Caco-2 (cell line): Measurements from ENCODE around the gene BCO1. TPM values are rescaled to one million over a fixed set of nuclear protein-coding genes. Genes with fewer than 3 reads are reported as not detected.

Experiments
- BruUV-seq: library from RNA; stranded (reverse); fragments of 400-500 nt; replicated peaks from 2 replicates; lab custom pipeline; 2021; lab: Mats Ljungman, UMichigan
- CTCF ChIA-PET: fragments of 300-600 bp; sonication (Branson Sonifier 250); formaldehyde crosslinking; loops from one replicate; lab custom pipeline; 2022; ENCODE audit warnings: antibody characterized with exemption; lab: Charles Lee
- POLR2A ChIA-PET: fragments of 300-600 bp; sonication (Branson Sonifier 250); formaldehyde crosslinking; loops from one replicate; lab custom pipeline; 2022; ENCODE audit warnings: antibody characterized with exemption; lab: Charles Lee
- DNase-seq, 2 experiments: peaks; one replicate each; pipeline versions ENCODE4 v3.0.0 to v3.0.0-alpha.2; 2020 to 2022
- H3K27me3 ChIP-seq: replicated peaks from 2 replicates; pipeline ENCODE4 v1.6.0; 2011; ENCODE audit warnings: low read length; ENCODE audit not compliant: control insufficient read depth, insufficient read depth
- H3K36me3 ChIP-seq: 2 replicates; pipeline ENCODE4 v1.5.1; 2011; ENCODE audit warnings: low read length; ENCODE audit not compliant: control insufficient read depth, insufficient read depth
- H3K4me1 ChIP-seq: fragments of 250-450 bp; sonication (Bioruptor Pico); 2 replicates; pipeline ENCODE4 v1.5.1; 2020; ENCODE audit warnings: mild to moderate bottlenecking
- H3K4me3 ChIP-seq: 2 replicates; pipeline ENCODE4 v1.5.1; 2011; ENCODE audit warnings: low read depth, mild to moderate bottlenecking, control low read depth, low read length
- H3K9me3 ChIP-seq: fragments of 250-450 bp; sonication (Bioruptor Pico); 2 replicates; pipeline ENCODE4 v1.5.1; 2020; ENCODE audit warnings: mild to moderate bottlenecking, moderate library complexity
- H3K27ac Mint-ChIP-seq: one replicate; pipeline ENCODE4 v1.8.0; 2022; ENCODE audit warnings: mixed read lengths; ENCODE audit not compliant: unreplicated experiment
- H3K27me3 Mint-ChIP-seq: one replicate; pipeline ENCODE4 v1.8.0; 2022; ENCODE audit warnings: mixed read lengths; ENCODE audit not compliant: insufficient read depth, unreplicated experiment
- H3K36me3 Mint-ChIP-seq: one replicate; pipeline ENCODE4 v1.8.0; 2022; ENCODE audit warnings: mild to moderate bottlenecking, mixed read lengths; ENCODE audit not compliant: insufficient read depth, unreplicated experiment
- H3K4me1 Mint-ChIP-seq: one replicate; pipeline ENCODE4 v1.8.0; 2022; ENCODE audit warnings: low read depth, mixed read lengths; ENCODE audit not compliant: unreplicated experiment
- H3K4me3 Mint-ChIP-seq: one replicate; pipeline ENCODE4 v1.8.0; 2022; ENCODE audit warnings: mild to moderate bottlenecking, moderate library complexity, mixed read lengths; ENCODE audit not compliant: unreplicated experiment
- H3K9me3 Mint-ChIP-seq: one replicate; pipeline ENCODE4 v1.8.0; 2022; ENCODE audit warnings: mixed read lengths; ENCODE audit not compliant: unreplicated experiment
- intact Hi-C: fragments of 100-400 bp; cut with micrococcal nuclease; formaldehyde crosslinking; loops from one replicate; pipeline ENCODE4 v1.10.0; 2022; ENCODE audit not compliant: unreplicated experiment
- total RNA-seq: library from RNA; stranded (reverse); gene quantifications from 2 replicates; pipeline ENCODE4 v1.2.3, GENCODE V29; 2022
- TF ChIP-seq, protein P1 (sequence below), 2 experiments: fragments of 200-600 bp in 1 of 2; IDR thresholded peaks; 1 replicate in 1 of 2; 2 replicates in 1 of 2; pipeline versions ENCODE4 v1.5.1 to v1.8.0; 2011 to 2022; ENCODE audit warnings: antibody characterized with exemption in 1 of 2, control low read depth in 1 of 2, inconsistent platforms in 1 of 2, low read depth in 1 of 2, low read length in 1 of 2, mild to moderate bottlenecking in 1 of 2, moderate library complexity in 1 of 2; ENCODE audit not compliant: insufficient read depth in 1 of 2, severe bottlenecking in 1 of 2, unreplicated experiment in 1 of 2

The BCO1 gene
- total RNA-seq, 1 experiment from 2014 or later = 0.91 TPM

DNA sequence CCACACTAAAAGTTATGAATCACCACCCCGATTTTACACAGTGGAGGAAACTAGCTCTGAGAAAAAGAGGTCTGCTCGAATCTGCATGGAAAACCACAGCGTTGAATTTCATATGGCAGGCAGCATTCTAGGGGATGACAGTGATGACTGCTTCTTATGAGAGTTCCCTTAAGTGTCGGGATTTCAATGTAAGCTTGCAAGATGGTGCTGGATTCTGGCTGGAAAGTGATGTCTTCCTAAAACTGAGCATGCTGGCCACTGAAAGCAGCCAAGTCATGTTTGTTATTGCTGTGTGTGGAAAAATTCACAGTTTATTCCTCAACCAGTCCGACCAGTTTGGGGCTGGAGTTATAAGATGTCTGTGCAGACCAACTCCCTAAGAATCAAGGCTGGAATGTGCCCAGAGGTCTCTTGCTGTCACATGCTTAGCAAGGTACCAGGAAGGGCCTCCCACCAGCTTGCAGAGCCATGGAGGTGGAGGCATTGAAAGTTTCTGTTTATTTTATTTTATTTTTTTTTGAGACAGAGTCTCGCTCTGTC is 39.1 kb downstream of the BCO1 start:
- CTCF ChIA-PET = interaction anchor here (0.5 to 1.1 kb wide), 3 partner anchors 40 to 242 kb away, joined by 3 to 6 read pairs (median 4); partner anchors contain the start of gene ATMIN
- intact Hi-C loops = loop anchor here (1.0 to 2.0 kb wide), 2 partner anchors 17 to 37 kb away; partner anchors contain the start of gene GAN

GRCh38 chr16:81278526-81278925 is 40.0 kb downstream of the BCO1 start:
- no peaks in the 10 kb centered on the region for H3K27me3 ChIP-seq
- H3K4me3 Mint-ChIP-seq = no peak overlapping the region

More for the DNA sequence above, 39.1 kb downstream of the BCO1 start:
- Histone ChIP-seq H3K36me3 (no peaks in the 10 kb centered on the region), H3K27me3 (no peaks in the 10 kb centered on the region), H3K4me3 (no peak overlapping the region), H3K4me1 (peaks cover 59% of the 10 kb centered on the region), H3K9me3 (no peaks in the 10 kb centered on the region)
- no peaks in the 10 kb centered on the region for H3K27me3 Mint-ChIP-seq
- DNase-seq = peak; percentile 87 to 92
- TF ChIP-seq, protein P1, sequence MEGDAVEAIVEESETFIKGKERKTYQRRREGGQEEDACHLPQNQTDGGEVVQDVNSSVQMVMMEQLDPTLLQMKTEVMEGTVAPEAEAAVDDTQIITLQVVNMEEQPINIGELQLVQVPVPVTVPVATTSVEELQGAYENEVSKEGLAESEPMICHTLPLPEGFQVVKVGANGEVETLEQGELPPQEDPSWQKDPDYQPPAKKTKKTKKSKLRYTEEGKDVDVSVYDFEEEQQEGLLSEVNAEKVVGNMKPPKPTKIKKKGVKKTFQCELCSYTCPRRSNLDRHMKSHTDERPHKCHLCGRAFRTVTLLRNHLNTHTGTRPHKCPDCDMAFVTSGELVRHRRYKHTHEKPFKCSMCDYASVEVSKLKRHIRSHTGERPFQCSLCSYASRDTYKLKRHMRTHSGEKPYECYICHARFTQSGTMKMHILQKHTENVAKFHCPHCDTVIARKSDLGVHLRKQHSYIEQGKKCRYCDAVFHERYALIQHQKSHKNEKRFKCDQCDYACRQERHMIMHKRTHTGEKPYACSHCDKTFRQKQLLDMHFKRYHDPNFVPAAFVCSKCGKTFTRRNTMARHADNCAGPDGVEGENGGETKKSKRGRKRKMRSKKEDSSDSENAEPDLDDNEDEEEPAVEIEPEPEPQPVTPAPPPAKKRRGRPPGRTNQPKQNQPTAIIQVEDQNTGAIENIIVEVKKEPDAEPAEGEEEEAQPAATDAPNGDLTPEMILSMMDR (IDR thresholded peaks at IDR 0.05; ENCODE audit: insufficient read depth in 1 of 2, low read depth in 1 of 2, low read length in 1 of 2, severe bottlenecking in 1 of 2, unreplicated experiment in 1 of 2) = no peak
- POLR2A ChIA-PET = interaction anchor here (0.6 to 1.6 kb wide), 2 partner anchors 36 to 140 kb away, joined by 4 to 5 read pairs; no protein-coding TSS in a partner anchor
- BruUV-seq = no TSS peak
- no peaks in the 10 kb centered on the region for H3K9me3 Mint-ChIP-seq
- H3K36me3 Mint-ChIP-seq = no peaks in the 10 kb centered on the region
- no peak overlapping the region for H3K4me3 Mint-ChIP-seq
- H3K4me1 Mint-ChIP-seq = peaks cover 37% of the 10 kb centered on the region
- H3K27ac Mint-ChIP-seq = peak overlapping the region; percentile 95

GRCh38 chr16:81279392-81279791 is 40.9 kb downstream of the BCO1 start:
- BruUV-seq = no TSS peak
- Mint-ChIP-seq H3K36me3 (no peaks in the 10 kb centered on the region), H3K4me1 (peaks cover 28% of the 10 kb centered on the region), H3K9me3 (no peaks in the 10 kb centered on the region), H3K4me3 (no peak overlapping the region), H3K27ac (no peak overlapping the region), H3K27me3 (no peaks in the 10 kb centered on the region)
- ChIA-PET POLR2A (no interaction called here), CTCF (no interaction called here)
- Histone ChIP-seq H3K36me3 (no peaks in the 10 kb centered on the region), H3K27me3 (no peaks in the 10 kb centered on the region), H3K4me1 (peaks cover 46% of the 10 kb centered on the region), H3K9me3 (no peaks in the 10 kb centered on the region), H3K4me3 (no peak overlapping the region)
- intact Hi-C loops = no loop called here
- DNase-seq = no peak
- TF ChIP-seq, protein P1 (IDR thresholded peaks at IDR 0.05; ENCODE audit: insufficient read depth in 1 of 2, low read depth in 1 of 2, low read length in 1 of 2, severe bottlenecking in 1 of 2, unreplicated experiment in 1 of 2) = no peak

More at GRCh38 chr16:81278526-81278925, 40.0 kb downstream of the BCO1 start:
- no TSS peak for BruUV-seq
- Histone ChIP-seq H3K36me3 (no peaks in the 10 kb centered on the region), H3K4me1 (peaks cover 55% of the 10 kb centered on the region), H3K4me3 (no peak overlapping the region), H3K9me3 (no peaks in the 10 kb centered on the region)
- CTCF ChIA-PET = no interaction called here
- POLR2A ChIA-PET = no interaction called here
- no peak for DNase-seq
- H3K27me3 Mint-ChIP-seq = no peaks in the 10 kb centered on the region
- no peaks in the 10 kb centered on the region for H3K36me3 Mint-ChIP-seq
- TF ChIP-seq, protein P1 (IDR thresholded peaks at IDR 0.05; ENCODE audit: insufficient read depth in 1 of 2, low read depth in 1 of 2, low read length in 1 of 2, severe bottlenecking in 1 of 2, unreplicated experiment in 1 of 2) = no peak
- peak overlapping the region; percentile 95 for H3K27ac Mint-ChIP-seq
- no peaks in the 10 kb centered on the region for H3K9me3 Mint-ChIP-seq
- H3K4me1 Mint-ChIP-seq = peaks cover 33% of the 10 kb centered on the region
- intact Hi-C loops = no loop called here
